RWPE2 (cell line): Measurements from ENCODE around the gene BTBD7.
"Not testable (repeated sequence)": the region's sequence is repeated elsewhere in the genome, so short reads cannot be mapped to it uniquely, and the experiment has no call there.

Source experiments
- ATAC-seq: fragments of 200-7000 bp; cut with Tn5 transposase; 3 replicates; pipeline ENCODE4 v1.9.1; 2021; ENCODE audit warnings: low read depth
- DNase-seq: peaks from one replicate; pipeline ENCODE4 v3.0.0-alpha.2; 2020; ENCODE audit warnings: low spot score
- H3K27ac ChIP-seq: fragments of 450-650 bp; 2 replicates; pipeline ENCODE4 v1.5.1; 2017; ENCODE audit warnings: mild to moderate bottlenecking; ENCODE audit not compliant: poor library complexity, severe bottlenecking
- H3K27me3 ChIP-seq: fragments of 250-450 bp; sonication (Bioruptor Pico); 2 replicates; pipeline ENCODE4 v1.5.1; 2021; ENCODE audit warnings: mild to moderate bottlenecking, moderate library complexity; ENCODE audit not compliant: insufficient read depth, poor library complexity, severe bottlenecking
- H3K36me3 ChIP-seq: fragments of 250-450 bp; sonication (Bioruptor Pico); 2 replicates; pipeline ENCODE4 v1.5.1; 2020; ENCODE audit warnings: low read depth, mild to moderate bottlenecking, moderate library complexity
- H3K4me1 ChIP-seq: fragments of 250-450 bp; sonication (Bioruptor Pico); 2 replicates; pipeline ENCODE4 v1.5.1; 2021; ENCODE audit warnings: mild to moderate bottlenecking, moderate library complexity; ENCODE audit not compliant: insufficient read depth, poor library complexity, severe bottlenecking
- H3K4me3 ChIP-seq: fragments of 250-450 bp; sonication (Bioruptor Pico); 2 replicates; pipeline ENCODE4 v1.5.1; 2021; ENCODE audit warnings: mild to moderate bottlenecking, moderate library complexity; ENCODE audit not compliant: severe bottlenecking
- H3K9me3 ChIP-seq: fragments of 250-450 bp; sonication (Bioruptor Pico); 2 replicates; pipeline ENCODE4 v1.5.1; 2021; ENCODE audit warnings: mild to moderate bottlenecking, moderate library complexity; ENCODE audit not compliant: severe bottlenecking
- TF ChIP-seq, protein P1 (sequence below): fragments of 450-650 bp; IDR thresholded peaks from one replicate; pipeline ENCODE4 v1.5.1; 2017; ENCODE audit warnings: mild to moderate bottlenecking, moderate library complexity; ENCODE audit not compliant: poor library complexity, severe bottlenecking

BTBD7 gene

DNA sequence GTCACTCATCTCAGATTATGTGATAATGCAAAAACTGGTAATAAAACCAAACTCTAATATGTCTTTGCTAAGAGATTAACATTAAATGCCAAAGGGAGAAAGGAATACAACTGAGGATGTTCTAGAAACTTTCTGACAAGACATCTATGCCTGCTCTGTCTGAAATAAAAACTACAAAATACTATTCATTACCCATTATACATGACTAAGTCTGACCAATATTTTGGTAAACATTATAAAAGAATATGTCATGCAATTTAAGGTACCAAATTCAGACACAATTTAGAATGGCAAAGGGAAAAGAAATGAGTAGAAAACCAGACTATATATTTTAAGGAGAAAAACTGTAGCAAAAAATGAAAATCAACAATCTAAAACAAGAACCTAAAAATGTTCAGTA, 86.3 kb downstream of the BTBD7 start:
- H3K9me3 ChIP-seq: no peaks in the 10 kb centered on the region
- TF ChIP-seq, protein P1, sequence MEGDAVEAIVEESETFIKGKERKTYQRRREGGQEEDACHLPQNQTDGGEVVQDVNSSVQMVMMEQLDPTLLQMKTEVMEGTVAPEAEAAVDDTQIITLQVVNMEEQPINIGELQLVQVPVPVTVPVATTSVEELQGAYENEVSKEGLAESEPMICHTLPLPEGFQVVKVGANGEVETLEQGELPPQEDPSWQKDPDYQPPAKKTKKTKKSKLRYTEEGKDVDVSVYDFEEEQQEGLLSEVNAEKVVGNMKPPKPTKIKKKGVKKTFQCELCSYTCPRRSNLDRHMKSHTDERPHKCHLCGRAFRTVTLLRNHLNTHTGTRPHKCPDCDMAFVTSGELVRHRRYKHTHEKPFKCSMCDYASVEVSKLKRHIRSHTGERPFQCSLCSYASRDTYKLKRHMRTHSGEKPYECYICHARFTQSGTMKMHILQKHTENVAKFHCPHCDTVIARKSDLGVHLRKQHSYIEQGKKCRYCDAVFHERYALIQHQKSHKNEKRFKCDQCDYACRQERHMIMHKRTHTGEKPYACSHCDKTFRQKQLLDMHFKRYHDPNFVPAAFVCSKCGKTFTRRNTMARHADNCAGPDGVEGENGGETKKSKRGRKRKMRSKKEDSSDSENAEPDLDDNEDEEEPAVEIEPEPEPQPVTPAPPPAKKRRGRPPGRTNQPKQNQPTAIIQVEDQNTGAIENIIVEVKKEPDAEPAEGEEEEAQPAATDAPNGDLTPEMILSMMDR: no peak
- no peaks in the 10 kb centered on the region for H3K27me3 ChIP-seq
- peaks cover 96% of the 10 kb centered on the region for H3K36me3 ChIP-seq
- H3K27ac ChIP-seq: no peak overlapping the region
- H3K4me3 ChIP-seq: no peak overlapping the region
- DNase-seq: no peak
- ATAC-seq: no peak
- H3K4me1 ChIP-seq: no peaks in the 10 kb centered on the region

DNA sequence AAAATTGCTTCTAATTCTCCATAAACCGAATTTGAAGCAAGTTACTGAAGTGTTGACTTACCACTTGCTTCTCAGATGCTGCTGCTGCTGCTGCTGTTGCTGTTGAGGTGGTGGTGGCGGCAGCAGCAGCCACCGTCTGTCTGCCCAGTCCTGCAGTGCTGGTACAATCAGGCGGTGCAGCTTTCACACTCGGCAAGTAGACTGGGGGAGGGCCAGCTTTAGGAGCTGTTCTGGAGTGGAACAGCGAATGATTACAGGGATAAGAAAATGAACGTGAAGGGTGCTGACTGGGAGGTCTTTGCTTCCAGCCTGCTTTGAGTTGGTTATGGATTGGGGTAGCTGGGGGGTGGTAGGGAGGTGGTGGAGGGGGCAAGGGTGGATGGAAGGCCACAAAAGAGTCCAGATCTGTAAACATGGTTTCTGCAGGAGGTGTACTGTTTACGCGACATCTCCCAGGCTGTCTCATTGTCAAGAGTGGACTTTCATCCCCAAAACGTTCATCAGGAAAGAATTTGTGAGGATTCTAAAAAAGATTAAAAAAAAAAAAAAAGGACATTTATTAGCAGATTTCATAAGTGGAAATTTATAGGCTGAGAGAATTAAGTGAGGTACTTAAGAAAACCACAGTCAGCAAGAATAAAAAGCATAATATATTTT, 86.9 kb downstream of the BTBD7 start:
- TF ChIP-seq, protein P1: no peak
- Histone ChIP-seq H3K27me3 (no peaks in the 10 kb centered on the region), H3K36me3 (peaks cover 91% of the 10 kb centered on the region), H3K9me3 (no peaks in the 10 kb centered on the region), H3K27ac (no peak overlapping the region), H3K4me1 (no peaks in the 10 kb centered on the region), H3K4me3 (no peak overlapping the region)
- DNase-seq (no peak), ATAC-seq (no peak)

DNA sequence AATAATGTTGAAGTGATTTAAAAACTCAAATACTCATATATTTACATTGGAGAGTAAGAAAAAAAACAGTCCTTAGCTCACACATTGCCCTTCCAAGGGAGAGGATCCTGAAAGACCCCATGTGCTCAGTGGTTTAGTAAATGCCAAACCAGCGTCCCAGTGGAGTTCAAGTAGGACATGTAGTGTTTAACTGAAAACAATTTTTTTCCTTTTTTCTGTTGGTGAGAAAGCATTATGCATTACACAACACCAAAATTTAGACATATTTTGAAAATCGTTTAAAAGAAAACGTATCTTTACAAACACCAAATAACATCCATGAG, 92.2 kb downstream of the BTBD7 start:
- H3K4me3 ChIP-seq: no peak overlapping the region
- H3K27ac ChIP-seq: peak overlapping the region; percentile 56
- ATAC-seq (peak; percentile 26), DNase-seq (no peak)
- peaks cover 42% of the 10 kb centered on the region for H3K36me3 ChIP-seq
- no peaks in the 10 kb centered on the region for H3K27me3 ChIP-seq
- TF ChIP-seq, protein P1: no peak
- H3K9me3 ChIP-seq: no peaks in the 10 kb centered on the region
- H3K4me1 ChIP-seq: peaks cover 12% of the 10 kb centered on the region

GRCh38 chr14:93239869-93240677, 92.8 kb downstream of the BTBD7 start:
- Histone ChIP-seq H3K9me3 (no peaks in the 10 kb centered on the region), H3K4me3 (no peak overlapping the region), H3K27me3 (no peaks in the 10 kb centered on the region), H3K4me1 (peaks cover 12% of the 10 kb centered on the region), H3K27ac (peak overlapping the region; percentile 56), H3K36me3 (peaks cover 37% of the 10 kb centered on the region)
- TF ChIP-seq, protein P1: no peak
- DNase-seq (no peak), ATAC-seq (peak; percentile 98)

DNA sequence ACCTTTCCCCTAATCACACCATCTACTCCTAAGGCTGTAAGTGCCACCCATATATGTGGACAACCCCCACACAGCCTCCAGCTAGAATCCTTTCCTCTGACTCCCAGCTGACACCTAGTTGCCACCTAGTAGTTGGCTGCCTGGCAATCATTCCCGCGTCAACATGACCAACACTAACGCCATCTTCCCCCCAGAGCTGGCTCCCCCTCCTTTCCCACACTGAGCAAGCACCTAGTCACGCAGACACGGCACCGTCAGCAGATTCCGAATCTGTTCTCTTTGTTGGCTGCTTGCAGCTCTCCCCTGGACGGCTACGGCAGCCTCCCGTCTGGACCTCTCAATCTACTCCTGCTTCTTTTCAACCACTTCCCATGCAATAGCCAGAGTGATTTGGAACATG, 98.0 kb downstream of the BTBD7 start:
- Histone ChIP-seq H3K4me3 (no peak overlapping the region), H3K9me3 (no peaks in the 10 kb centered on the region), H3K36me3 (peaks cover 4% of the 10 kb centered on the region; the same call in 1 of the 2 replicates), H3K27me3 (no peaks in the 10 kb centered on the region), H3K4me1 (peaks cover 2% of the 10 kb centered on the region), H3K27ac (no peak overlapping the region)
- peak; percentile 74 for ATAC-seq
- peak; percentile 87 for DNase-seq
- TF ChIP-seq, protein P1: no peak

DNA sequence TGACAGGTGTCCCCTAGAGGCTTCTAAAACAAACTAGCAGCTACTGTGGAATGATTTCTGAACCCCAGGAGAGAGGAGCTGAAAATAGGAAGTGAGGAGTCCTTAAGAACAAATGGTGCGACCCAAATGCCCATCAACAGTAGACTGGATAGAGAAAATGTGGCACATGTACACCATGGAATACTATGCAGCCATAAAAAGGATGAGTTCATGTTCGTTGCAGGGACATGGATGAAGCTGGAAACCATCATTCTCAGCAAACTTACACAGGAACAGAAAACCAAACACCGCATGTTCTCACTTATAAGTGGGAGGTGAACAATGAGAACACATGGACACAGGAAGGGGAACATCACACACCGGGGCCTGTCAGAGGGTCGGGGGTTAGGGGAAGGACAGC, 99.8 kb downstream of the BTBD7 start:
- H3K9me3 ChIP-seq, H3K27ac ChIP-seq, H3K4me1 ChIP-seq, H3K27me3 ChIP-seq, ATAC-seq, DNase-seq, H3K4me3 ChIP-seq, H3K36me3 ChIP-seq: not testable (repeated sequence)
